B cell (primary cell): ENCODE results near the gene YJEFN3. TPM values are rescaled to one million over a fixed set of nuclear protein-coding genes. Genes with fewer than 3 reads are reported as not detected.

Experiments used
- ATAC-seq: fragments of 200-7000 bp; cut with Tn5 transposase; one replicate; pipeline ENCODE4 v1.10.0; 2021; ENCODE audit warnings: low read depth, mild to moderate bottlenecking, moderate number of reproducible peaks, moderate library complexity
- CTCF ChIA-PET: fragments of 350-600 bp; sonication (Branson Sonifier 250); formaldehyde crosslinking; loops from one replicate; lab custom pipeline; 2021; ENCODE audit warnings: antibody characterized with exemption, inconsistent platforms; lab: Charles Lee
- POLR2A ChIA-PET: fragments of 350-600 bp; sonication (Branson Sonifier 250); formaldehyde crosslinking; loops from one replicate; lab custom pipeline; 2021; ENCODE audit warnings: antibody characterized with exemption; lab: Charles Lee
- DNase-seq: peaks from one replicate; pipeline ENCODE4 v3.0.0; 2013
- H2AFZ ChIP-seq: 2 replicates; pipeline ENCODE4 v1.6.1; 2012; ENCODE audit warnings: mild to moderate bottlenecking, low read depth, low read length; ENCODE audit not compliant: insufficient read depth, poor library complexity, severe bottlenecking
- H3K27ac ChIP-seq, 2 donors: 1 replicate in 1 of 2; 2 replicates in 1 of 2; pipeline ENCODE4 v1.5.1; 2012 to 2013; ENCODE audit warnings: low read length in 2 of 2, mild to moderate bottlenecking in 2 of 2, moderate library complexity in 1 of 2
- H3K27me3 ChIP-seq, 4 experiments: fragments of 200-600 bp in 1 of 4; sonication (generic) in 1 of 4; replicated peaks in 1 of 4; 1 replicate in 2 of 4; 2 replicates in 2 of 4; pipeline versions ENCODE4 v1.6.1 to v1.7.0; 2013 to 2016; ENCODE audit warnings: low read length in 3 of 4, mild to moderate bottlenecking in 2 of 4, mixed read lengths in 1 of 4, moderate library complexity in 1 of 4; ENCODE audit not compliant: insufficient read depth in 4 of 4, control insufficient read depth in 3 of 4; ENCODE audit errors: control extremely low read depth in 1 of 4
- H3K36me3 ChIP-seq, 2 experiments: replicated peaks in 1 of 2; 1 replicate in 1 of 2; 2 replicates in 1 of 2; pipeline versions ENCODE4 v1.6.1 to v1.7.1; 2013; ENCODE audit warnings: low read length in 1 of 2; ENCODE audit not compliant: insufficient read depth in 2 of 2, control insufficient read depth in 1 of 2; ENCODE audit errors: control extremely low read depth in 1 of 2, extremely low read depth in 1 of 2
- H3K4me1 ChIP-seq, 2 donors: fragments of 200-600 bp in 1 of 2; sonication (generic) in 1 of 2; 1 replicate in 1 of 2; 2 replicates in 1 of 2; pipeline versions ENCODE4 v1.5.1 to v1.6.1; 2013 to 2017; ENCODE audit warnings: low read length in 2 of 2; ENCODE audit not compliant: control insufficient read depth in 2 of 2, insufficient read depth in 2 of 2
- H3K4me2 ChIP-seq: replicated peaks from 2 replicates; pipeline ENCODE3; 2012; ENCODE audit warnings: mild to moderate bottlenecking, low read depth, low read length; ENCODE audit not compliant: poor library complexity, severe bottlenecking
- H3K4me3 ChIP-seq, 5 experiments: fragments of 200-600 bp in 1 of 5; sonication (generic) in 1 of 5; 1 replicate in 3 of 5; 2 replicates in 2 of 5; pipeline versions ENCODE4 v1.5.1 to v1.7.0; 2011 to 2016; ENCODE audit warnings: low read length in 4 of 5, mild to moderate bottlenecking in 4 of 5, low read depth in 2 of 5, control low read depth in 1 of 5, moderate library complexity in 1 of 5; ENCODE audit not compliant: insufficient read depth in 1 of 5; ENCODE audit errors: control extremely low read depth in 1 of 5, extremely low read depth in 1 of 5
- H3K79me2 ChIP-seq: fragments of 200-600 bp; sonication (generic); one replicate; pipeline ENCODE4 v1.6.0; 2016; ENCODE audit warnings: low read length; ENCODE audit not compliant: control insufficient read depth, insufficient read depth
- H3K9ac ChIP-seq: fragments of 200-600 bp; sonication (generic); 2 replicates; pipeline ENCODE4 v1.6.1; 2017; ENCODE audit warnings: mild to moderate bottlenecking, low read length, moderate library complexity
- H3K9me3 ChIP-seq, 3 donors: one replicate each; pipeline versions ENCODE4 v1.6.1 to v1.7.1; 2013; ENCODE audit warnings: low read length in 2 of 3; ENCODE audit not compliant: control insufficient read depth in 2 of 3, insufficient read depth in 1 of 3; ENCODE audit errors: control extremely low read depth in 1 of 3
- H4K20me1 ChIP-seq: 2 replicates; pipeline ENCODE4 v1.6.0; 2012; ENCODE audit warnings: mild to moderate bottlenecking, low read length; ENCODE audit not compliant: insufficient read depth, control insufficient read depth, poor library complexity, severe bottlenecking
- H3K27ac Mint-ChIP-seq: one replicate; pipeline ENCODE4 v1.8.0; 2021; ENCODE audit warnings: mixed read lengths
- H3K27me3 Mint-ChIP-seq: one replicate; pipeline ENCODE4 v1.8.0; 2021; ENCODE audit warnings: mixed read lengths
- H3K4me1 Mint-ChIP-seq: one replicate; pipeline ENCODE4 v1.8.0; 2021; ENCODE audit warnings: mixed read lengths
- H3K4me3 Mint-ChIP-seq: one replicate; pipeline ENCODE4 v1.8.0; 2021; ENCODE audit warnings: mixed read lengths
- H3K9me3 Mint-ChIP-seq: one replicate; pipeline ENCODE4 v1.8.0; 2022; ENCODE audit warnings: mixed read lengths; ENCODE audit not compliant: insufficient read depth
- EZH2 ChIP-seq: IDR thresholded peaks from 2 replicates; pipeline ENCODE4 v1.6.1; 2012; ENCODE audit warnings: borderline replicate concordance, low read depth, mild to moderate bottlenecking, moderate library complexity, low read length; ENCODE audit not compliant: insufficient read depth, poor library complexity, severe bottlenecking
- WGBS: methylation state at CpG from one replicate; pipeline ENCODE4 v1.1.5; 2013; ENCODE audit warnings: missing lambda C conversion rate; ENCODE audit not compliant: insufficient coverage; 5-methylcytosine and 5-hydroxymethylcytosine counted together
- intact Hi-C: fragments of 100-400 bp; cut with micrococcal nuclease; formaldehyde crosslinking; loops from one replicate; pipeline ENCODE4 v1.10.0; 2022
- polyA plus RNA-seq: library from polyadenylated mRNA; depleted of rRNA; stranded (reverse); fragments of >200 nt; gene quantifications from 2 replicates; pipeline ENCODE4 v1.2.3, GENCODE V29; 2012
- total RNA-seq, 2 donors: library from RNA; stranded (reverse); fragments of 120-200 nt in 1 of 2; gene quantifications; 1 replicate in 1 of 2; 2 replicates in 1 of 2; pipeline versions ENCODE4 v1.2.3 to v1.2.4, GENCODE V29; 2013 to 2022
- TF ChIP-seq, protein P1 (sequence below): fragments of 200-600 bp; IDR thresholded peaks from one replicate; pipeline ENCODE4 v1.8.0; 2022; ENCODE audit warnings: antibody characterized with exemption, mild to moderate bottlenecking

The YJEFN3 gene
- total and polyA plus RNA-seq, 2 donors (not counting 1 experiment from before 2014, with no cell fraction given) = 7.1 to 8.8 TPM

DNA sequence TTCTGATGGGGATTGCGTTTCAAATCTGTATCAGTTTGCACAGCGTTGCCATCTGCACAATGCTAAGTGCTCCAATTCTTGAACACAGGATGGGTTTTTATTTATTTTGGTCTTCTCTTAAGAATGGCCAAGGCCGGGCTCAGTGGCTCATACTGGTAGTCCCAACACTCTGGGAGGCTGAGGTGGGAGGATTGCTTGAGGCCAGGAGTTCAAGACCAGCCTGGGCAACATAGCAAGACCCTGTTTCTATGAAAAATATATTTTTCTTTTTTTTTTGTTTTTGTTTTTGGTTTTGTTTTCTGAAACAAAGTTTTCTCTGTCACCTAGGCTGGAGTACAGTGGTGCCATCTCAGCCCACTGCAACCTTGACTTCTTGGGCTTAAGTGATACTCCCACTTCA lies 5.5 kb upstream of the YJEFN3 start:
- POLR2A ChIA-PET = no interaction called here
- H3K9me3 Mint-ChIP-seq = no peaks in the 10 kb centered on the region
- H3K9me3 ChIP-seq = no peaks in the 10 kb centered on the region
- no peak overlapping the region for H3K9ac ChIP-seq
- no peak overlapping the region for H3K4me3 Mint-ChIP-seq
- no peak overlapping the region for H3K4me2 ChIP-seq
- H3K27me3 Mint-ChIP-seq = no peaks in the 10 kb centered on the region
- H3K4me1 Mint-ChIP-seq = peaks cover 41% of the 10 kb centered on the region
- H3K4me3 ChIP-seq = no peak overlapping the region
- CTCF ChIA-PET = no interaction called here
- no peak overlapping the region for H3K27ac Mint-ChIP-seq
- peaks cover 7 to 37% of the 10 kb centered on the region in 2 donors for H3K4me1 ChIP-seq
- TF ChIP-seq, protein P1, sequence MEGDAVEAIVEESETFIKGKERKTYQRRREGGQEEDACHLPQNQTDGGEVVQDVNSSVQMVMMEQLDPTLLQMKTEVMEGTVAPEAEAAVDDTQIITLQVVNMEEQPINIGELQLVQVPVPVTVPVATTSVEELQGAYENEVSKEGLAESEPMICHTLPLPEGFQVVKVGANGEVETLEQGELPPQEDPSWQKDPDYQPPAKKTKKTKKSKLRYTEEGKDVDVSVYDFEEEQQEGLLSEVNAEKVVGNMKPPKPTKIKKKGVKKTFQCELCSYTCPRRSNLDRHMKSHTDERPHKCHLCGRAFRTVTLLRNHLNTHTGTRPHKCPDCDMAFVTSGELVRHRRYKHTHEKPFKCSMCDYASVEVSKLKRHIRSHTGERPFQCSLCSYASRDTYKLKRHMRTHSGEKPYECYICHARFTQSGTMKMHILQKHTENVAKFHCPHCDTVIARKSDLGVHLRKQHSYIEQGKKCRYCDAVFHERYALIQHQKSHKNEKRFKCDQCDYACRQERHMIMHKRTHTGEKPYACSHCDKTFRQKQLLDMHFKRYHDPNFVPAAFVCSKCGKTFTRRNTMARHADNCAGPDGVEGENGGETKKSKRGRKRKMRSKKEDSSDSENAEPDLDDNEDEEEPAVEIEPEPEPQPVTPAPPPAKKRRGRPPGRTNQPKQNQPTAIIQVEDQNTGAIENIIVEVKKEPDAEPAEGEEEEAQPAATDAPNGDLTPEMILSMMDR = no peak
- no peak for TF ChIP-seq EZH2
- WGBS = 100% methylated on average over 2 of the region's 3 CpGs
- intact Hi-C loops = no loop called here
- ATAC-seq = no peak
- H3K79me2 ChIP-seq = peaks cover 82% of the 10 kb centered on the region
- peaks cover 4 to 24% of the 10 kb centered on the region in 2 experiments for H3K36me3 ChIP-seq
- H3K27me3 ChIP-seq = no peaks in the 10 kb centered on the region
- H4K20me1 ChIP-seq = peaks cover 65% of the 10 kb centered on the region
- no peak overlapping the region for H3K27ac ChIP-seq
- no peak for DNase-seq
- no peak overlapping the region for H2AFZ ChIP-seq

DNA sequence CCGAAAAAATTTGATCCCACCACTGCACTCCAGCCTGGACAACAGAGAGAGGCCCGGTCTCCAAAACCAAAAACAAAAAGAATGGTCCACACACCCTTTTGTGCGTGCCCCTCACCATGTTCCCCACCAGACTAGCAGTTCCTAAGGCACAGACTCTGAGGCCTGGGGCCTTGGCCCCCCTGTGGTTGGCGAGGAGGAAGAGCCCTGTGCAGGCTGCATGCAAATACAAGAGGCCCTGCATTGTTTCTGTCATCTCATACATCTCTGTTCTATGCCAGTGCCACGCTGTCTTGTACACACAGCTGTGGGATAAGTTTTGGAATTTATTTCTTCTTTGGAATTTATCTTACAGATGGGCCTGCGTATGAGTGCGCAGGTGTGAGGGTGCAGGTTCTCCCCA lies 4.7 kb upstream of the YJEFN3 start:
- TF ChIP-seq, protein P1 = no peak
- no peak for TF ChIP-seq EZH2
- no peak overlapping the region for H3K9ac ChIP-seq
- H3K27ac Mint-ChIP-seq = peak overlapping the region; percentile 61
- no peak overlapping the region for H3K27ac ChIP-seq
- peaks cover 4 to 27% of the 10 kb centered on the region in 2 experiments for H3K36me3 ChIP-seq
- peaks cover 80% of the 10 kb centered on the region for H3K79me2 ChIP-seq
- no peak overlapping the region for H3K4me3 ChIP-seq
- ChIA-PET CTCF (interaction anchor here (1.1 kb wide), 1 partner anchor 119 kb away, joined by 3 read pairs; the partner anchor contains the start of gene GATAD2A), POLR2A (no interaction called here)
- ATAC-seq (no peak), DNase-seq (no peak)
- no peak overlapping the region for H2AFZ ChIP-seq
- intact Hi-C loops = no loop called here
- WGBS = 65% methylated on average over 4 of the region's 7 CpGs
- no peaks in the 10 kb centered on the region for H3K27me3 ChIP-seq
- H3K4me2 ChIP-seq = peak overlapping the region; percentile 3
- peaks cover 7 to 37% of the 10 kb centered on the region in 2 donors for H3K4me1 ChIP-seq
- peaks cover 40% of the 10 kb centered on the region for H3K4me1 Mint-ChIP-seq
- H3K27me3 Mint-ChIP-seq = no peaks in the 10 kb centered on the region
- no peaks in the 10 kb centered on the region for H3K9me3 Mint-ChIP-seq
- H3K9me3 ChIP-seq = no peaks in the 10 kb centered on the region
- peaks cover 64% of the 10 kb centered on the region for H4K20me1 ChIP-seq
- H3K4me3 Mint-ChIP-seq = no peak overlapping the region
